GM21390 (cell line): Measurements from ENCODE around the gene SNAPC4.
"Not testable (repeated sequence)": the region's sequence is repeated elsewhere in the genome, so short reads cannot be mapped to it uniquely, and the experiment has no call there.

ENCODE experiments used
- ATAC-seq: cut with Tn5 transposase; IDR thresholded peaks from one replicate; pipeline ENCODE4 v1.9.1; 2021; ENCODE audit not compliant: unreplicated experiment

SNAPC4 gene

DNA sequence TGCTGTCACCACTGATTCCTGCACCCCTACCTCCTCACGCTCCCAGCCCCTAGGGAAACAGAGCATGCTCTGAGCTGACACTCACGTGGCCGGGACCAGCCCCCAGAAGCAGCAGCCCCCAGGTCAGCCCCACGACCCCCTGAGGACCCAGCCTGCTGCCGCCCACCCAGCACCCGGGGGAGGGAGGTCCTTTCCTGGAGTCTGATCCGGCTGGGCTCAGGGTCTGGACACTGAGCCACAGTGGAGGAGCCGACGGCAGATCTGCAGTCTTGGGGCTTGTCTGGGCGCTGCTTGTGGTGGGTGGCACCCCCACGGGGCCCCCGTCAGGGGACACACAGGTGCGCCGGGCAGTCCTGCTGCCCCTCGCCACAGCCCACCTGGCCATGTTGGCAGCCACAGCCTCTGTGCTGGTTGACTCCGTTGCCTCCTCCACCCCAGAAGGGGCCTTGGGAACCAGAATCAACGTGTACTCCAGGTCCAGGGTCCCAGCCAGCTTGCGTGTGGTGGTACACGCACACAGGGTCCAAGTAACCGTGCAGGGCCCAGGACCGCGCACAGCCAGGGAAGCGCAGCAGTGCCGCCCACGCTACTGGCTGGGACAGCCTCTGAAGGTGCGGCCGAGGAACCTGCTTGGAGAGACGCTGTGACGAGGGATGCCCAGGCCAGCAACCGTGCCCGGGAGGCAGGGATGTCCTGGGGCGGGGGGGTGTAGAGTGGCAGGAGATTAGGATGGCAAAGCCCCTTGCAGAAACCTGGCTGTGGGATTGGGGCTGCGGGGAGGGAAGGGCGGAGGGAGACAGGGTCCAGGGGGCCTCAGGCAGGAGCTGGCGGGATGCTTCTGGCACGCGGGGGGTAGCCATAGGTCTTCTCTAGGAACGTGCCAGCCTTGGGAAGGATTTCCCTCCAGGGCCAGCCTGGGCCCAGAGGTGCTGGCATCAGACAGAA lies 39.9 kb downstream of the SNAPC4 start:
- no peak for ATAC-seq

DNA sequence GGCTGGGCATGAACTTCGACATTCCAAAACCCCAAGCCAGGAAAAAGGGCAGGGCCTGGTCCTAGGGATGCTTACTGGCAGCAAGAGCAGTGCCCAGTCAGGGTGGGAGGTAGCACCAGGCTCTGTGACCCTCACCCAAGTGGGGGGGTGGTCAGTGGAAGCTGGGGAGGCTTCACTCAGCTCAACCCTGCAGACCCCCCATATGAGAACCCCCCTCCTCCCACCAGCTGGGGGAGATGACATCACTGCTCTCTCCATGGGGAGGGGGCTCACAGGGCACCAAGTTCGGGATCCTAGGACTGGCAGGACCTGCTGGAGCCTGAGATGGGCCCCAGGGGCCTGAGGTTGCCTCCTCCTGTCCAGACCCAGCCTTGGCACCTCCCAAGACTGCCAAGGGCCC lies 41.1 kb downstream of the SNAPC4 start:
- ATAC-seq, result no peak

DNA sequence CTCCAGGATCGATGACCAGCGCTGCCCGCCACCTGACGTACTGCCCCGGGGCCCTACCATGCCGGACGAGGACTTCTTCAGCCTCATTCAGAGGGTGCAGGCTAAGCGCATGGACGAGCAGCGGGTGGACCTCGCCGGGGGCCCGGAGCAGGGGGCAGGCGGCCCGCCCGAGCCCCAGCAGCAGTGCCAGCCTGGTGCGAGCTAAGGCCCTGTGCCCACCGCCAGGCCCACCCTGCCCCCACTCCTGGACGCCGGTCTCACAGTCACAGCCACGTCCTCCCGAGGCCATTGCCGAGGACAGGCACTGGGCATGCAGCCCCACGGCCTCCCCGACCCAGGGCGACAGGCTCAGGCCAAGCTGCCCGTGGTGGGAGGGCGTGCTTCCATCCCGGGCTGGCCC lies 42.0 kb downstream of the SNAPC4 start:
- no peak for ATAC-seq

DNA sequence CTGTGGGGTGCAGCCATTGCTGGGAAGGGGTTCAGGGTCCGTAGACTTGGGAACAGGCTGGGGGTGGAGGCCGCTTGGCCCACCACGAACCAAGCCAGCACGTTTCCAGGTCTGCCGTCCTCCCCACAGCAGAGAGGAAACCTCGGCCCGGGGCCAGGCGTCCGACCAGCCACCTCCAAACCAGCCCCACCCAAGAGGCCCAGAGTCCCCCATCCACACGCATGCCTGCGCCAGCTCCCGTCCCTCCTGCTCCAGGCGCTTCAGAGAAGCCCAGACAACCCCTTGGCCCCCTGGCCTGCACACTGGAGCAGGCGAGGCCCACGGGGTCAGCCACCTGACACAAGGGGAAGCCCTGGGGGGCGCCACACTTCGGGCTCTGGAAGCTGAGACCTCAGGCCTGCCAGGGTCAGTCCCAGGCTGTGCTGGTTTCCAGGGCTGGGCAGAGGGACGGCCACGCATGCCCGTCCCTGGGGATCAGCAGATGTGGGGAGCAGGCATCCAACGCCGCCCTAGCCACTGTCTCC lies 42.7 kb downstream of the SNAPC4 start:
- ATAC-seq, result no peak

DNA sequence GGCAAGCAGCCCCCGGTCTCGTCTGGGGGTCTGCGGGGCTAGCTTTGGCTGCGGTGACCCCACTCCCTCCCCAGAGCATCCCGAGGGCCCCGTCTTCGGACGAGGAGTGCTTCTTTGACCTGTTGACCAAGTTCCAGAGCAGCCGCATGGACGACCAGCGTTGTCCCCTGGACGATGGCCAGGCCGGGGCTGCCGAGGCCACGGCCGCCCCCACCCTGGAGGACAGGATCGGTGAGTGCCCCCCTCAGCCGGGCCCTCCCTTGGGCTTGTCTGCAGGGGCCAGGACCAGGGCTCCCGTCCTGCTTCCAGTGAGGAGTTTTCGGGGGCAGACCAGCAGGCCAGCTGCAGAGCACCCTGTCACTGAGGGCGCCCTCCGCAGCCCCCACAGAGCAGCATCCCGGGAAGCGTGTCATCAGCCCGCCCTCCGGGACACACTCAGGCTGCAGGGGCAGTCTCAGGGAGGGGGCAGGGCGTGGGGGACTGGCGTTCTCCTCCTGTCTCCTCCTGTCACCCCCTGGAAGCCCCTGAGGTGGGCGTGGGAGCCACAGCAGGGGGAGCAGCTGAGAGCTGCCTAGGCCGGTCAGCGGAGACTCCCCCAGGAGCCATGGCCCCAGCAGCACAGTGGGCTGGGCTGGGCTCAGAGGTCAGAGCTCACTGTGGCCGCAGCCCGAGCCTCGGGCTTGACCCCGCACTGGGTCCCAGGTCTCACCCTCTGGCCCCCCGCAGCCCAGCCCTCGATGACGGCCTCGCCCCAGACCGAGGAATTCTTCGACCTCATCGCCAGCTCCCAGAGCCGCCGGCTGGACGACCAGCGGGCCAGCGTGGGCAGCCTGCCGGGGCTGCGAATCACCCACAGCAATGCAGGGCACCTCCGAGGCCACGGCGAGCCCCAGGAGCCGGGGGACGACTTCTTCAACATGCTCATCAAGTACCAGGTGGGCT lies 44.1 kb downstream of the SNAPC4 start:
- no peak for ATAC-seq

DNA sequence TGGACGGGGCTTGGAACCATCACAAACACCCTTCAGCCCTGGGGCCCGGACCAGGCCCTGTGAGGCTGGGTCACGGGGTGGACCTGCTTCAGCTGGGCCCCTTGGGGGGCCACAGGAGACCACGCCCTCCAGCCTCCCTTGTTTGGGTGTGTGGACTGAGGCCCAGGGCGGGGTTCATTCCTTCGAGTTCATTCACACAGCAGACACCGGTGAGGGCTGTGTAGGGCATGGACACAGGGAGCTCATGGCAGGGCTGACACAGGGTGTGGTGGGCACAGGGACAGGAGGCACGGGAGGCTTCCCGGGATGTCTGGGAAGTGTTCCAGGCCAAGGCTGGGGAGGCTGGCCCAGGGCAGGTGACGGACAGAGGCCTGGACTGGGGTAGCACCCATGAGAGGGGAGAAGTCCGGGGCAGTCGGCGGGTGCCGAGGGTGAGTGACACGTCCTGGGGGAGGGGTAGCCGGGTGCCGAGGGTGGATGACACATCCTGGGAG lies 45.3 kb downstream of the SNAPC4 start:
- ATAC-seq, result no peak

DNA sequence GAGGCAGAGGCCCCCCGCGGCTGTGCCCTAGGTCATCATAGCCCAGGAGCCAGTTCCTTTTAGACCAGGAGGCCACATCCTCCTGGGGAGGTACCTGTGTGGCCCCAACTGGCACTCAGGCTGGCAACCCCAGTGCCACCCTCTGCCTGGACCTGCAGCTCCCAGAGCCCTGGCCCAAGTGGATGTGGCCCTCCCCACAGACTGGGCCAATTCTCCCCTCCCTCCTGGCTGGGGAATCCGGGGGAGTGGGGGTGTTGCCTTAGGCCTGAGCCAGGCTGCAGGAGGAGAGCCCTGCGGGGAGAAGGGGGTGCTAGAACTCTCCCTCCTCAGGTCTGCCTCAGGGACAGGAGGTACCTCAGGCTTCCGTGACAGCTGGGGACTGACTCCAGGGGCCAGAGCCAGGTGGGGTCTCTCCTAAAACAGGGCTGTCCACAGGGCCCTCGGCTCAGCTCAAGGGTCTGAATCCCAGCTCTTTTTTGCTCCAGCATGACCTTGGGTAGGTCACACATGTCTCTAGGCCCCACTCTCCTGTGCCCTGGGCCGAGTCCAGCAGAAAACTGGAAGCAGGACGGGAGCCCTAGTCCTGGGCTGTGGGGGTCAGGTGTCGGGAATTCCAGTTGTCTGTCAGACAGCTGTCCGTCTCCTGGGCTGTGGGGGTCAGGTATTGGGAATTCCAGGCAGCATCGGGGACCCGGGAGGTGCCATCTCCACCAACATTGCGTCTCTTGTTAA lies 46.0 kb downstream of the SNAPC4 start:
- ATAC-seq, result no peak

DNA sequence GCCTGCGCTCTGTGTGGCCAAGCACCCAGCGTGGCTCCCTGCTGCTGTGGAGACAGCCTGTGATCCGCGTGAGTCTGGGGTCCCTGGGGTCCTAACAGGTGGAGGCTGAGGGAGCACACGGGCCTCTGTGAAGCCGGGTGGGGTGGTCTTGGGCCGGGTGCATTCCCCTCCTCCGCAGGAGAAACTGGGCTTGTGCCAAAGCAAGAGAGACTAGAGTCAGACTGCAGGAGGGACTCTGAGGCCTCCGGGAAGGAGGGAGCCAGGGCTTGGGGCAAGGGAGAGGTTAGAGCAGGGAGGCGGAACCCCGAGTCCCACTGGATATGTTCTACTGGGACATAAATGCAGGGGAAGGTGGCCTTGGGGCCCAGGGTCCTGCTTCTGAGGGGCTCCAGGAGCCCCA lies 46.9 kb downstream of the SNAPC4 start:
- ATAC-seq, result no peak

DNA sequence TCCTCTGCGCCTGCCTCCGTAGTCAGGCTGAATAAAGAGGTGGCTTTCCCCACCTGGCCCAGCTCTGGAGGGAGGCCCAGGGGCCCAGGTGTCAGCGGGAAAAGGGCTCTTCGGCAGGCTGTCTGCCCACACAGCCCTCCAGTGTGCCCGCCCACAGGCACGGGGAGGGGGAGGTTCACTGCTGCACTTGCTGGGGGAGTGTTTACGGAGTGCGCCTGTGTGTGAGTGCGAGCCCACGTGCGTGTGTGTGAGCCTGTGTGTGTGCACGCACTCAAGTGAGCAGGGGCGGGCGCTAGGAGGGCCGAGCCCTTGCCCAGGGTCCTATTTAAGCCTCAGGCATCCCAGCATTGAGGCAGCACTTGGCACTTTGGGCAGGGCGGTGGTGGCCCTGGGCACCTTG lies 47.3 kb downstream of the SNAPC4 start:
- ATAC-seq, result no peak

DNA sequence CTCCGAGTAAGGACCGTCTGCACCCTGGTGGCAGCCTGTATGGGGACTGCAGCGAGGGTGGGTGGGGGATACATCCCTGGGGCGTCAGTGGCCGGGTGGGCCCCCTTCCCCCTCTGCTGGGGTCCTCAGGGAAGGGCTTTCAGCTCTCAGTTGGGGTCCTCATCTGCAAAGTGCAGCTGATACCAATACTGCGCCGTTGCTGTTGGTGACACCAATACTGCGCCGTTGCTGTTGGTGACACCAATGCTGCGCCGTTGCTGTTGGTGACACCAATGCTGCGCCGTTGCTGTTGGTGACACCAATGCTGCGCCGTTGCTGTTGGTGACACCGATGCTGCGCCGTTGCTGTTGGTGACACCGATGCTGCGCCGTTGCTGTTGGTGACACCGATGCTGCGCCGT lies 48.1 kb downstream of the SNAPC4 start:
- ATAC-seq, result not testable (repeated sequence)

DNA sequence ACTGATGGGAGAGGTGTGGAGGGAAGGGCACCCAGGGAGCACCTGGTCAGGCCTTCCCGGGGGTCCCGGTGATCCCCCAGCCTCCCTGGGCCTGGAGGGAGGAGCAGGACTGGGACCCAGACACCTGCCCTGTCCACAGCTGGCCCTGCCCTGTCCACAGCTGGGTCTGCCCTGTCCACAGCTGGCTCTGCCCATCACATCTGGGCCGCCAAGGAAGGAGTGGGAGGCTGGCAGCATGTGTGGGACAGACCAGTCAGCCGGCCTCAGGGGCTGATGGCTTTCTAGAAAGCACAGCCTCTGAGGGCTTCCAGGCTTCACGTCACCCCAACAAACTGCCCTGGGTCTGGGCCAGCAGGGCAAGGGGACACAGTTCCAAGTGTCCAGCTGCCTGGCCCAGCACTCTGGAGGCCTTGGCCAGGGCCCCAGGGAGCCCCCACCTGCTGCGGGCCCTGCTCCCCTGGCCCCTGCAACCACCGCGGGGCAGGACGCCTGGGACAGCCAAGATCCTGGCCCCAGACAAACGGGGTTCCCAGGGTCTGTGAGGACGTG lies 48.6 kb downstream of the SNAPC4 start:
- no peak for ATAC-seq
